ENCODE data around the gene STON1. TPM values are rescaled to one million over a fixed set of nuclear protein-coding genes. Genes with fewer than 3 reads are reported as not detected.

Gene STON1
- total and polyA plus RNA-seq, 2 of the 8 experiments (the other 6 are each of a cell fraction or from before 2014, with no cell fraction given), result 5.0 to 10.1 TPM

- Histone ChIP-seq H2BK120ac (replicated peaks; ENCODE audit: low read depth, low read length) (no peak overlapping the region), H2BK5ac (ENCODE audit: low read depth, low read length) (no peak overlapping the region), H2BK20ac (ENCODE audit: low read length) (no peak overlapping the region), H3K79me1 (ENCODE audit: low read depth, low read length) (no peaks in the 10 kb centered on the region), H3K9ac (replicated peaks in 1 of 4; ENCODE audit: extremely low read depth in 1 of 4, low read depth in 3 of 4, low read length in 3 of 4) (no peak overlapping the region), H3K18ac (ENCODE audit: extremely low read depth, low read length) (no peak overlapping the region), H2AFZ (ENCODE audit: low read length) (no peak overlapping the region), H4K20me1 (replicated peaks in 1 of 2; ENCODE audit: control insufficient read depth in 1 of 2, insufficient read depth in 2 of 2, low read length in 2 of 2) (no peaks in the 10 kb centered on the region), H3K4me3 (ENCODE audit: extremely low read depth in 1 of 4, insufficient read depth in 2 of 4, low read depth in 3 of 4, low read length in 4 of 4) (no peak overlapping the region), H3K23ac (ENCODE audit: insufficient read length) (no peak overlapping the region), H3K4me2 (ENCODE audit: insufficient read depth in 1 of 2, low read depth in 2 of 2, low read length in 2 of 2) (no peak overlapping the region), H3K27me3 (replicated peaks in 1 of 4; ENCODE audit: control insufficient read depth in 3 of 4, extremely low read depth in 1 of 4, insufficient read depth in 3 of 4, low read length in 3 of 4) (no peaks in the 10 kb centered on the region), H3K9me3 (ENCODE audit: insufficient read depth in 2 of 2, low read depth in 1 of 2, low read length in 1 of 2) (no peaks in the 10 kb centered on the region), H2BK12ac (ENCODE audit: low read depth, low read length) (no peak overlapping the region), H3K4me1 (replicated peaks in 1 of 4; ENCODE audit: control insufficient read depth in 3 of 4, insufficient read depth in 4 of 4, low read length in 3 of 4) (no peaks in the 10 kb centered on the region), H2BK15ac (ENCODE audit: low read length) (no peak overlapping the region), H3K4ac (replicated peaks; ENCODE audit: insufficient read length, low read depth, low read length) (no peak overlapping the region), H3K23me2 (ENCODE audit: low read depth, low read length) (no peaks in the 10 kb centered on the region), H3K56ac (replicated peaks; ENCODE audit: insufficient read length, low read depth, low read length) (no peak overlapping the region), H3K79me2 (ENCODE audit: control insufficient read depth in 1 of 2, insufficient read depth in 2 of 2, low read length in 2 of 2) (no peaks in the 10 kb centered on the region), H3K14ac (ENCODE audit: insufficient read length) (no peak overlapping the region), H2AK5ac (ENCODE audit: low read depth, low read length) (no peak overlapping the region), H4K5ac (ENCODE audit: insufficient read length, low read depth, low read length) (no peak overlapping the region), H4K8ac (ENCODE audit: extremely low read depth, insufficient read depth, low read length) (no peak overlapping the region), H4K91ac (replicated peaks; ENCODE audit: insufficient read length, low read length) (no peak overlapping the region), H3K27ac (ENCODE audit: low read depth, low read length) (no peak overlapping the region), H3K36me3 (ENCODE audit: control insufficient read depth in 2 of 4, insufficient read depth in 4 of 4, low read length in 3 of 4) (peaks cover 0 to 26% (median 6%) of the 10 kb centered on the region in 4 experiments; a peak in 6 of 8 replicates)
- CTCF ChIA-PET (ENCODE audit: partially characterized antibody), result interaction anchor here (1.0 kb wide), 1 partner anchor 10 kb away, joined by 3 read pairs; no protein-coding TSS in a partner anchor
- POLR2A ChIA-PET (ENCODE audit: partially characterized antibody), result no interaction called here
- WGBS, 2 experiments (ENCODE audit: extremely low coverage in 1 of 2, insufficient coverage in 1 of 2, insufficient read length in 1 of 2, insufficient replicate concordance in 2 of 2, low coverage in 1 of 2, low lambda C conversion rate in 2 of 2, missing lambda C conversion rate in 1 of 2), result 90% methylated on average over 6 of the region's 6 CpGs; no CpG with 5 or more reads in 1 of the 2 experiments
- no peak for DNase-seq (ENCODE audit: low read depth in 1 of 2, low spot score in 2 of 2)
- no peak for FAIRE-seq
- TF ChIP-seq NANOG (IDR thresholded peaks at IDR 0.05; ENCODE audit: insufficient read depth, low read depth, low read length, poor library complexity, severe bottlenecking) (no peak), RBBP5 (IDR thresholded peaks at IDR 0.05; ENCODE audit: borderline replicate concordance, low read depth, low read length) (no peak), KDM1A (IDR thresholded peaks at IDR 0.05; ENCODE audit: borderline replicate concordance, low read length) (no peak), JUN (IDR thresholded peaks at IDR 0.05; ENCODE audit: low read depth, low read length) (no peak), CBX5 (IDR thresholded peaks at IDR 0.05; ENCODE audit: low read depth, low read length) (no peak), ATF2 (IDR thresholded peaks at IDR 0.05; ENCODE audit: low read length) (no peak), GABPA (IDR thresholded peaks at IDR 0.05; ENCODE audit: borderline replicate concordance, insufficient read depth, low read length) (no peak), NRF1 (IDR thresholded peaks at IDR 0.05; ENCODE audit: low read depth, low read length) (no peak), TAF1 (IDR thresholded peaks at IDR 0.05; ENCODE audit: low read depth, low read length) (no peak), TBP (IDR thresholded peaks at IDR 0.05; ENCODE audit: low read depth, low read length) (no peak), GTF2F1 (IDR thresholded peaks at IDR 0.05; ENCODE audit: borderline replicate concordance, low read depth, low read length) (no peak), JUND (IDR thresholded peaks at IDR 0.05; ENCODE audit: low read length) (no peak), BCL11A (IDR thresholded peaks at IDR 0.05; ENCODE audit: low read depth in 2 of 2, low read length in 2 of 2) (no peak)
Observed at GRCh38 chr2:48483916-48484315, 46.0 kb upstream of the STON1 start.
